Daoy (cell line): ENCODE measurements around the gene YOD1. TPM values are rescaled to one million over a fixed set of nuclear protein-coding genes. Genes with fewer than 3 reads are reported as not detected.

ENCODE experiments used
- DNase-seq: peaks from one replicate; pipeline ENCODE4 v3.0.0-alpha.2; 2015; ENCODE audit warnings: low read depth
- total RNA-seq: library from RNA; depleted of rRNA; stranded (reverse); fragments of >200 nt; shearing (Covaris generic); gene quantifications from 2 replicates; pipeline ENCODE4 v1.2.3, GENCODE V29; 2014

YOD1 gene
- total RNA-seq, 1 experiment from 2014 or later, result 7.0 TPM

GRCh38 chr1:207073906-207074820 is 23.2 kb upstream of the YOD1 start:
- DNase-seq, result no peak

DNA sequence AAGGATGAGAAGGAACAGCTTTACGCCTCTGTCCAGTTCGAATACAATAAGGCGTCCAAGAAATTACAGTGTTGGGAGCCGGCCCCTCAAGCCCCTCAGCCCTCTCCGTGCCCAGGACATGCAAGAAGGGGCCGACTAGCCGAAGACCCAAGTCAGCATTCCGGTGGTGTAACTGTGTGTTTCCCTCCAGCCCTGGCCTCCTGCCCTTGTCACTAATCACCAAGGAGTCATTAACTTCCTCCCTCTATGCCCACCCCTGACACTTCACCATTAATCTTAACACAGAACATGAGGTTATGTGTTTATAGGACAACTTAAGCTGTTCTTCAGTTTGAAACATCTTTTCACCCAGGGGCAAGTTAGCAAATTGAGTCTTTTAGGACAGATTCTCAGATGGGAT is 21.2 kb upstream of the YOD1 start:
- no peak for DNase-seq

- no peak for DNase-seq
Observed at GRCh38 chr1:207071426-207071825, 20.4 kb upstream of the YOD1 start.

GRCh38 chr1:207070811-207071210 is 19.8 kb upstream of the YOD1 start:
- no peak for DNase-seq

- DNase-seq, result no peak
Observed at GRCh38 chr1:207069858-207070506, 19.0 kb upstream of the YOD1 start.

DNA sequence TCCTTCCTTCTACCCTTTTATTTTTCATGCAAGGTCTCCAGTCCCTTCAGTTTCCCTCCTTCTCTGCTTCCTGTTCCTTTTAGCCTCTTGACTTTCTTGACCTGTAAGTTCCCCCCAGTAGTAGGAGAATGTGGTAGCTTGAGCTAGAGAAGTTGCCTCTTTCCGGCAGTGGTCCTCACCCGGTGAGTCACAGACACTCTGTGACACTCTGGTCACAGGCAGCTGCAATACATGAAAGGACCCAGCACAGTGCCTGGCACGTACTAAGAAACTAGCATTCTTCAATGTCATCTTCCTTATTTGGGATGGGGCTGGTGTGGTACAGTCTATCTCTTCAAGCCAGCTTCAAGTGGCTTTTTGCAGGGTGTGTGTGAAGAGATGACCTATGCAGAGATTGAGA is 18.1 kb upstream of the YOD1 start:
- DNase-seq, result no peak

GRCh38 chr1:207067665-207068064 is 16.7 kb upstream of the YOD1 start:
- no peak for DNase-seq

- no peak for DNase-seq
Observed at GRCh38 chr1:207067185-207067584, 16.2 kb upstream of the YOD1 start.

DNA sequence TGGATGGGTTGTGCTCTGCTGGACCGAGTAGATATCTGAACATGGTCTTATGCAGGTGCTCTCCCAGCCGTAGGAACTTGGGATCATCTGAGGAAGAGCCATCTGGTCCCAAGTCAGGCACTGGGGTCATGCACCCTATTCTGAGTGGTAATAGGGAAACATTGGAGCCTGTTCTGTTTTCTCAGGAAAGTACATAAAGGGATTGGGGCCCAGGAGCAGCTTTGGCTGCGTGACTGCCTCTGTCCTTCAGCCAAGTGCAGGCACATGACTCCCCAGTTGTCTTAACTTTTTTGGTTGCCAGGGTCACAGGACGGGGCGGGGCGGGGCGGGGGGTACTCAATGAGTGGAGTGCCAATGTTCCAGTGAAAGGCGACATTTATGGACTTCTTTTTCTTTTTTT is 13.6 kb upstream of the YOD1 start:
- DNase-seq, result no peak

- no peak for DNase-seq
Observed at GRCh38 chr1:207063014-207063413, 12.0 kb upstream of the YOD1 start.

DNA sequence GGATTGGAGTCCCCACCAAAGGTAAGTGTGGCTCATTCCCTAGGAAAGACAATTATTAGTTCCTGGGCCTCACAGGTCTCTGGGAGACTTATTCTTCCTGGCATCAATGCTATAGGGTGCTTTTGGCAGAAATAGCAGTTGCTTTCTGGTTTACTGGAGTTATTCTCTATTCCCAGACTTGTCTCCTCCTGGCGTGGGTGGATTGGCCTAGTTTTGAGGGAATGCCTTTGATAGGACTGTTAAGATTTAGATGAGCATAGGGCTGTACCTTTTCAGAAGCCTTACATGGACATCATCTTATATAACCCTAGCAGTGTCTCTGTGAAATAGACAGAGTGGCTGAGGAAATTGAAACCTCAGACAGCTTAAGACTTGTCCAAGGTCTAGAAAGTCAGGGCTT is 11.1 kb upstream of the YOD1 start:
- no peak for DNase-seq

DNA sequence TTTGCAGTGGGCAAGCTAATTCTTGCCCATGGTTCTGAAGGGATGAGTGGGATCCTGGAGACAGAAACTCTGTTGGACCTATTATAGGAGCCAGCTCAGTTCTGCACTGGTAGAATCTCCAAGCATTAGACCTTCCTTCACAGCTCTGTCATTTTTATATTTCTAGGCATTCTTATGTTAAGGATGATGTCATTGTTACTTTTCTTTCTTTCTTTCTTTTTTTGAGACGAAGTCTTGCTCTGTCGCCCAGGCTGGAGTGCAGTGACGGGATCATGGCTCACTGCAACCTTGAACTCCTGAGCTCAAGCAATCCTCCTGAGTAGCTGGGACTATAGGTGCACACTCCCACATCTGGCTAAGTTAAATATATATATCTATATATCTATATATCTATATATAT is 9.6 kb upstream of the YOD1 start:
- no peak for DNase-seq

- no peak for DNase-seq
Observed at GRCh38 chr1:207059881-207060280, 8.9 kb upstream of the YOD1 start.

- DNase-seq, result no peak
Observed at GRCh38 chr1:207058878-207059867, 8.2 kb upstream of the YOD1 start.

DNA sequence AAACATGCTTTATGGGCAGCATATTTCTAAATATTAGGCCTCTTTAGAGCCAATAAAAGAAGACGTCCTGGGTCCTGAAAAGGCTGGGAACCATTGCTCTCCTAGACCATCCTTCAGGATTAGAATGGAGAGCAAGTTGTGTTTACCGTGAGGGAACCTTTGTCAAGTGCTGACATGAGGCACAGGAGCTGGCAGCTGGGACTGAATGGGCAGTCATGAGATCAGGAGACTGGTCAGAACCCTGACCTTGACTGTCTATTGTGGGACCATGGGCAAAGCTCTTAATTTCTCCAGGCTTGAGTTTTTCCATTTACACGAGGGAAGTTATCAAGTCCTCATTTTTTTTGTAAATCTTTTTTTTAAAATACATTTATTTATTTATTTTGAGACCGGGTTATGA is 7.2 kb upstream of the YOD1 start:
- DNase-seq, result no peak

DNA sequence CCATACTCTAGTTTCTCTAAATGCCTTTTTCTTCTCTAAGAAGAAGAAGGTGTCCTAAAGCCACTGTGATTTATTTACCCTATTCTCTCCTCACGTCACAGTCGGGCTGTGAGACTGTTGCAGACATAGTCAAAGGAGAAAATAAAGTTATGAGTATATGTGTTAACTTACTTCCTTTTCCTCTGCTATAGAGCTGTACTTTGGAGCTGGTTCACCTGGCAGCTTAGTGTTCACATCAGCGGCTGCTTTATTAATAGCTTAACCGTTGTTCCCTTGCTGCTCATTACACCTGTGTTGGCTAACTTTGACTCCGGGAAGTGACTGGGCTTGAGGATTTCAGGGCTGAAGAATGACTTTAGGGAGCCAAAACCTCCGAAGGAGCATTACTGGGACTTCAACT is 5.7 kb upstream of the YOD1 start:
- no peak for DNase-seq

GRCh38 chr1:207055386-207056001 is 4.5 kb upstream of the YOD1 start:
- no peak for DNase-seq

DNA sequence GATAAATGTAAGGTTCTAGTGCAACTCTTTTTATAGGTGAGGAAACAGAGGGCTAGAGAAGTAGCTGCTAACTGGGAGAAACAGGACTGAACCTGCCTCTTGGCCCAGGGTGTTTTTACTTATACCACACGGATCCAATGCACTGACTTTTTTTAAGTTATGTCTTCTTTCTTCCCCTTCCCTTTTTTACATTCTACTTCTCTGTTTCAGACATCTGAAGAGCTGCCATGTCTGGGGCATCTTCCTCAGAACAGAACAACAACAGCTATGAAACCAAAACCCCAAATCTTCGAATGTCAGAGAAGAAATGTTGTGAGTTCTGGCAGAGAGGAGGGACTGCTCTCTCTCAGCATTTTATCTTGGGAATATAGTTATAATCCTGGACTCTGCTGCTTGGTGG is 3.5 kb upstream of the YOD1 start:
- no peak for DNase-seq

DNA sequence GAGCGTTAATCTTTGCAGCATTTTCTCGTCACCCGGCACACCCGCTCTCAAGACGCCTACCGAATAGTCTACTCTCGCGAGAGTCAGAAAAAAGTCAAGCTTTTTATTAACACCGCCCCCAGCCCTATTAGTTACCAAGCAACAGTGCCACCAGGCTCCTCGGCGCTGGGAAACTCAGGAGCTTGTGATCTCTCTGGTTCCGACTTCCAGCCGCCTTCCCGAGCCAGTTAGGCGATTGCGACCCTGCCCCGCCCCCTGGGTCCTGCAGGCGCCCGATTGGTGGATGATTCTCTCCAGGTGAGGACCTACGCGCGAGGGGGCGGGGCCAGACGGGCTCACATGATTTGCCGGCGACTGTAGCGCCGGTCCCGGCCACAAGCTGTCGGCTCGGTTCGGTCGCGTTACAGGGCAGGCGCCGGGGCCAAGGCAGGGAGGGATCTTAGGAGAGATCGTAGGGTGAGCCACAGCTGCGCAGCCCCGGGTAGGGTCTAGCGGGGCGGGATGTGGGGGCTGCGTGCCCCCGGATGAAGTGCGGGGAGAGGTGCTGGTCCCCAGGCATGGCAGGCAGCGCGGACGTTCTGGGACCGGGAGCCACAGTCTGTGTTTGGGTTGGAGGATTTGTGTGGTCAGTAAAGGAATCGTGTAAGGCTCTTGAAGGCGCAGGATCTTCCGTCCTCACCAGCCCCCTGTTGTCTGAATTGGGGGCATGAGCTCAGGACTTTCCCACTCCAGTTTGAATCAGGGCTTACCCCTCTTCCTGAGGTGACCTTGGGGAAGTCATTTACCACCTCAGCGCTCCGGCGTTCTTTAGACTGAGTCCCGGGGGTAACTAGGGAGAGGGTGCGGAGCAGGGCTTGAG is 2.1 kb upstream of the YOD1 start, which contains the start of gene PFKFB2:
TSS of gene PFKFB2 (plus strand) at position 365 of the 859 bp plus-strand sequence. CDS start 1,443 bp downstream, outside the sequence.
- DNase-seq, result peak; percentile 95

GRCh38 chr1:207050480-207051190 is 373 bp downstream of the YOD1 start:
- DNase-seq, result peak; percentile 93
